ENCODE results near the gene IQCE. TPM values are rescaled to one million over a fixed set of nuclear protein-coding genes. Genes with fewer than 3 reads are reported as not detected.
"Not testable (repeated sequence)": the region's sequence is repeated elsewhere in the genome, so short reads cannot be mapped to it uniquely, and the experiment has no call there.

Gene IQCE
- total RNA-seq, 1 experiment from 2014 or later: 35.5 TPM

DNA sequence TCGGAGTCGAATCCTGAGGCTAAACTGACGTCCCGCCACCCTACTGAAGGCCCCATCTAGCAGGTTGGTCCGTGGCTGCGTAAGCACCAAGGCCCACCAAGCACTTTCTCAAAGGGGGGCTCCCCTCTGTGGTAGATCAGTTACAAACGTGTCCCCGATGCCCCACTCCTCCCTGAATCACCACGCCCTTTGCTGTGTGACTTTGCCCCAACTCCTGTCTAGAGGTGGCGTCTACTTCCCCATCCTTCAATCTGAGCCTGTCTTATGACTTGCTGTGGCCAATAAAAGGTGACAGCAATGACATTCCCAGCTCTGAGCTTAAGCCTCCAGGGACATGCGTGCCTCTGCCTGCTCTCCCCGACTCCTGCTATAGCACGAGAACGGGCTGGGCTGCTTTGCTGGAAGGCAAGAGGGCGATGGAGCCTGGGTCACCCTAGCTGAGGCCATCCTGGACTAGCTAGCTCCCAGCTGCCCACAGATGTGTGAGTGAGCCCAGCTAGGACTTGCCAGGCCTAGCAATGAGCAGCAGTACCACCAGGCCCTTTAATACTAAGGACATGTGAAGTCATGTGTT is 26.5 kb upstream of the IQCE start:
- DNase-seq (ENCODE audit: low spot score): not testable (repeated sequence)

DNA sequence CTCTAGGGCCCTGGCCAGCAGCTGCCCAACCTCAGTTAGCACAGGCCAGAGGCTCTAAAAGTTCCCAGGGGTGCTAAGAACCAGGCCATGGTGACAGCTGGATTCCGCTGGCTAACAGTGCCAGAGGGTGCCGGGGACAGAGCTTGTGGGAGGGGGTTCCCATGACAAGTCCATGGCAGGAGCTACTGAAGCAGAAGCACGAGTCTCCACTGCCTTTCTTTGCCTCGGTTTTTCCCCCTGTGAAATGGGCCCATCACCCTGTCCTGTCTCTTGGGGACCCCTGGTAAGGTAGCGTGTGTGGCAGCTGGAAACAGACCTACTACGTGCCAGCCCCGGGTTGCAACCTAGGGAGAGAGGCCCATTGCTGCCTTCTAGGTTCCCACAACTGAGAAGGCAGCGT is 26.0 kb upstream of the IQCE start:
- not testable (repeated sequence) for DNase-seq (ENCODE audit: low spot score)

DNA sequence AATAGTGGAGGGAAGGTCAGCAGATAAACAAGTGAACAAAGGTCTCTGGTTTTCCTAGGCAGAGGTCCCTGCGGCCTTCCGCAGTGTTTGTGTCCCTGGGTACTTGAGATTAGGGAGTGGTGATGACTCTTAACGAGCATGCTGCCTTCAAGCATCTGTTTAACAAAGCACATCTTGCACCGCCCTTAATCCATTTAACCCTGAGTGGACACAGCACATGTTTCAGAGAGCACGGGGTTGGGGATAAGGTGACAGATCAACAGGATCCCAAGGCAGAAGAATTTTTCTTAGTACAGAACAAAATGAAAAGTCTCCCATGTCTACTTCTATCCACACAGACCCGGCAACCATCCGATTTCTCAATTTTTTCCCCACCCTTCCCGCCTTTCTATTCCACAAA is 25.2 kb upstream of the IQCE start:
- not testable (repeated sequence) for DNase-seq (ENCODE audit: low spot score)

DNA sequence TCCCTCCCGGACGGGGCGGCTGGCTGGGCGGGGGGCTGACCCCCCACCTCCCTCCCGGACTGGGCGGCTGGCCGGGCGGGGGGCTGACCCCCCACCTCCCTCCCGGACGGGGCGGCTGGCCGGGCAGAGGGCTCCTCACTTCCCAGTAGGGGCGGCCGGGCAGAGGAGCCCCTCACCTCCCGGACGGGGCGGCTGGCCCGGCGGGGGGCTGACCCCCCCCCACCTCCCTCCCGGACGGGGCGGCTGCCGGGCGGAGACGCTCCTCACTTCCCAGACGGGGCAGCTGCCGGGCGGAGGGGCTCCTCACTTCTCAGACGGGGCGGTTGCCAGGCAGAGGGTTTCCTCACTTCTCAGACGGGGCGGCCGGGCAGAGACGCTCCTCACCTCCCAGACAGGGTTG is 24.6 kb upstream of the IQCE start:
- not testable (repeated sequence) for DNase-seq (ENCODE audit: low spot score)

DNA sequence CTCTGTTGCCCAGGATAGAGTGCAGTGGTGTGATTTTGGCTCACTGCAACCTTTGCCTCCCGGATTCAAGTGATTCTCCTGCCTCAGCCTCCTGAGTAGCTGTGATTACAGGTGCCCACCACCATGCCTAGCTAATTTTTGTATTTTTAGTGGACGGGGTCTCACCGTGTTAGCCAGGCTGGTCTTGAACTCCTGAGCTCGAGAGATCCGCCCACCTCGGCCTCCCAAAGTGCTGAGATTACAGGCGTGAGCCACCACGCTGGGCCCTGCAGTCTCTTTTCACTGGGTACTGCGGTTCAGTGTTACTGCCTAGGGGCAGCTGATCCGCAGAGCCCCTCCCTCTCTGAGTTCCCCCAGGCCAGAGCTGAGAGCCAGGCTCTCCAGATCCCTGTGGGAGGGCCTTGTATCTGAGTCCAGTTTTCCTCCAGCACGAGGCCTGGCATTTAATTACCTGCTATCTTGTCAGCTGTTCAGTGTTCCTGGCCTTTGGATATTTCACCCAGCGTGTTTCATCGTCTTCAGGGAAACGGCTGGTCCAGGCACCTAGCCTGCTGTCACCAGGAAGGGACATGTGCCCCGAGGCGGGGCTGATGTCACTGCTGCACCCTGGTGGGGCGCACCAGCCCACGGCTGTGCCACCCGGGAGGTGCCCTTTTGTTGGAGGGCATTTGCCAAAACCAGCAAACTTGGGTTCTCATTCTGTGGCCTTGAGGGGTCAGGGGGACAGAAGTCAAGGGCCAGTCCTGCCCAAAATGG is 22.7 kb upstream of the IQCE start:
- not testable (repeated sequence) for DNase-seq (ENCODE audit: low spot score)

DNA sequence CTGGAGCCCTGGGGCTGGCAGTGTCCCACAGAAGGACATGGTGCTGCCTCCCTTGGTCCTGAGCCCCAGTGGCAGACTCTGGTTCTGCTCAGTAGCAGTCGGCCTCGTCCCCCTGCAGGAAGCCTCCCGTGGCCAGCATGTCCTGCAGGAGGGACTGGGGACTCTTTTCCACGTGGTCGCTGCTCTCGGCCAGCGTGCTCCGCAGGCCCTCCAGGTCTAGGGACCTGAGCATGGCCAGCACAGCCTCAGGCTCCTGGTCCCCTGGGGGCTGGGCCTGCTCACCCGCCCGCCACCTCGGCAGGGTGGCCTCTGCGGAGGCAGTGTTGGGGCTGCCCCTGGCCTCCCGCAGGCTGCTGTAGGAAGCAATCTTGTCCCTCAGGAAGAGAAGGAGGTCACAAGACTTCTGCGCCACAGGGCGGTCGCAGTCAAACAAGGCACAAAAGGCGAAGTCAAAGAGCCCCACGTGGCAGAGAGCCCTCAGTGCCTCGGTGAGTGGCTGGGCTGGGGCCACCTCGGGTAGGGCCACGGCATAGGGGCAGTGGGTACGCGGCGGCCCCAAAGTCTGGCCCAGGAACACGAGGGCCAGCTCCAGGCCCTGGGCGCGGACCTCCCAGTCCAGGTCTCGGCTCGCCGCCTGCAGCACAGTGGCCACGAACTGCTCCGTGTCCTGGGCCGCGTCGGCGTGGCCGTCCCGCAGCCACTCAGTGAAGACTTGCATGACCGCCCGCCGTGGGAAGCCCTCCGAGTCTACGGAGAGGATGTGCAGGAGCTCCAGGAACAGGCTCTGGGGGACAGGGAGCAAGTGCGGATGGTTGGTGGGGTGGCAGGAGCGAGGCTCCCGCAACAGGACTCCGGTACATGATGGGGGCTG is 20.6 kb upstream of the IQCE start:
- DNase-seq (ENCODE audit: low spot score): no peak

DNA sequence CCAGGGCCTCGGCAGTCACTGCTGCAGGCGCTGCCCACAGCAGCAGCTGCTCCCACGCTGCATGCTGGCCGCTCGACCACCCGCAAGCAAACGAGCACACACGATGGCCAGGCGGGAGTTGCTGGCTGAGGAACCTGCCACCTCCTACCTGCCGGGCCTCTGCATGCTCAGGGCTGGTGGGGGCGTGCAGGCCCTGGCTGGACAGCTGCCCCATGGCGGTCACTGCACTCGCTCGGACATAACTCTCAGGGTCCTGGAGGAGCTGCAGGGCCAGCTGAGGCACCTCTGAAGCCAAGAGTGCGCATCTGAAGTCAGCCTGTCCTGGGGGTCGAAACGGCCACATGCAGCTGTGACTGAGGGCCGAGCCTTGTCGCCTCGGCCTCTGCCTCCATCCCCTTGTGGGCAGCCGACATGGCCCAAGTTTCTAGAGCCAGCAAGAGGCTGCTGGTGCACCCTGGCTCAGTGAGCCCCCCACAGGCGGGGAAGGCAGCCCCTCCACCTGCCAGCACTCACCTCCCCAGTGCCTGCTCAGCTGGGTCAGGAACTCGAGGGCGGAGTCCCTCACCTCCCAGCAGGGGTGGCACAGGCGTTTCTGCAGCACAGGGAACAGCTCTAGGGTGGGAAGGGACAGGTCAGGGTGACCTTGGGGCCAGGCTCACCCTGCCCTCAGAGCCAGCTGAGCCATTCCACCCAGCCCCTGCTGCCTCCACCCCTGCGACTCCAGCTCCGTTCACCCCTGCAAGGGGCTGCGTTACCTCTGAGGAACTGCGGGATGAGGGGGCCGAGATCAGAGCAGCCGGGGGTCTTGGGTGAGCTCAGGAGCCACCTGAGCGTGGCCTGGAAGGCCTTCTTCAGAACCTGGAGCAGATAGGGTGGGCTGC is 19.5 kb upstream of the IQCE start:
- DNase-seq (ENCODE audit: low spot score): no peak

DNA sequence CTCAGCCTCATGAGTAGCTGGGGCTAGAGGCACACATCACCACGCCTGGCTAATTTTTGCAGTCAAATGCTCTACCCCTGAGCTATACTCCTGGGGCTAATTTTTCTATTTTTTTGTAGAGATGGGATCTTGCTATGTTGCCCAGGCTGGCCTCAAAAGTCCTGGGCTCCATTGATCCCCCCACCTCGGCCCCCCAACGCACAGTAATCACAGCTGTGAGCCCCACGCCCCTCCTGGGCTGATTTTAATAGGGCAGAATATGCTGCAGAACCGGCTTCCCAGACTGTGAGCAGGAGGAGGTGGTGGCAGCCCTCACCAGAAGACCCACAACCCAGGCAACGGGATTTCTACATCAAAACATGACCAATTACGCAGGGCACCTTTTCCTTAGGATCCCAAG is 18.6 kb upstream of the IQCE start:
- no peak for DNase-seq (ENCODE audit: low spot score)

DNA sequence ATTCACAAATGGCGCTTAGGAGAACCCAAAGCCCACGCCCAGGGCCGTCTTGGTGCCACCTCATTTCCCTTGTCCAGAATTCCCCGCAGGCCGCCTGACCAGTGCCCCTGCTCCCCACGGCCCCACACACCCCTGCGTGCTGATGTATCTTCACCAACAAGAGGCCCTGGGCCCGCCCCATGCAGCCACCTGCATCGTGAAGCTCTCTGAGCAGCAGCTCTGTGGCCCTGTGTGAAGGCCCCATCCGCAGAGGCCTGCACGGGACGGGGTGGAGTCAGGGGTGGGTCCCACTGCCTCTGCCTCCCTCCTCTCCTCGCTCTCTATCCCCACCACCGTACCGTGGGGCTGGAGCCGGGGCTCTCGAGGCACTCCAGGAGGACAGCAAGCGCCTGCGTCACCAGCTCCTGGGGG is 18.1 kb upstream of the IQCE start:
- DNase-seq (ENCODE audit: low spot score): no peak

DNA sequence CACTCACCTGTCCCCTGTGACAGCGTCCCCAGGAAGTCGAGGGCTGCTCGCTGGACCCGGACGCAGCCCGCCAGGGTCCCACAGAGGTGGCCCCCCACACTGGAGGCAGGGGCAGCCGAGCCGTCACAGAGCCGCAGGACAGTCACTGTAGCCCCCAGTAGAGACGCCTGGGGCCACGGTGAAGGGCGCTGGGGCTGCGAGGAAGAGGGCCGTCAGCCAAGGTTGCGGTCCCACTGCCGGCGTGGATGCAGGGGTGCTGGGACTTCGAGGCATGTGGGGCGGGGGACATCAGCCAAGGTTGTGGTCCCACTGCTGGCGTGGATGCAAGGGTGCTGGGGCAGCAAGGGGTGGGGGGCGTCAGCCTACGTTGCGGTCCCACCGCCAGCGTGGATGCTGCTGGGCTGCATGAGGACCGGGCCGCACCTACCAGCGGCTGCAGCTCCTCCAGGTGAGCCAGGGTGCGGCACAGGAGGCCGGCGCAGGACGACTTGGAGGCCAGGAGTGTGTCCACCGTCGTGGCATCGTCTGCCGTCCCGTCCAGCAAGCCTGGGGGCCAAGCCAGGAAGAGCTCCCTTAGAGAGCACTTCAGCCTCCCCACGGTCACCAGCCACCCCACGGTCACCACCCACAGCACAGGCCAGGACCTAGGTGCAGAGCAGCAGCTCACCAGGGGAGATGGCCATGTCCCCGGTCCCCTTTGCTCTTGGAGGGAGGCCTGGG is 17.3 kb upstream of the IQCE start:
- DNase-seq (ENCODE audit: low spot score): no peak

DNA sequence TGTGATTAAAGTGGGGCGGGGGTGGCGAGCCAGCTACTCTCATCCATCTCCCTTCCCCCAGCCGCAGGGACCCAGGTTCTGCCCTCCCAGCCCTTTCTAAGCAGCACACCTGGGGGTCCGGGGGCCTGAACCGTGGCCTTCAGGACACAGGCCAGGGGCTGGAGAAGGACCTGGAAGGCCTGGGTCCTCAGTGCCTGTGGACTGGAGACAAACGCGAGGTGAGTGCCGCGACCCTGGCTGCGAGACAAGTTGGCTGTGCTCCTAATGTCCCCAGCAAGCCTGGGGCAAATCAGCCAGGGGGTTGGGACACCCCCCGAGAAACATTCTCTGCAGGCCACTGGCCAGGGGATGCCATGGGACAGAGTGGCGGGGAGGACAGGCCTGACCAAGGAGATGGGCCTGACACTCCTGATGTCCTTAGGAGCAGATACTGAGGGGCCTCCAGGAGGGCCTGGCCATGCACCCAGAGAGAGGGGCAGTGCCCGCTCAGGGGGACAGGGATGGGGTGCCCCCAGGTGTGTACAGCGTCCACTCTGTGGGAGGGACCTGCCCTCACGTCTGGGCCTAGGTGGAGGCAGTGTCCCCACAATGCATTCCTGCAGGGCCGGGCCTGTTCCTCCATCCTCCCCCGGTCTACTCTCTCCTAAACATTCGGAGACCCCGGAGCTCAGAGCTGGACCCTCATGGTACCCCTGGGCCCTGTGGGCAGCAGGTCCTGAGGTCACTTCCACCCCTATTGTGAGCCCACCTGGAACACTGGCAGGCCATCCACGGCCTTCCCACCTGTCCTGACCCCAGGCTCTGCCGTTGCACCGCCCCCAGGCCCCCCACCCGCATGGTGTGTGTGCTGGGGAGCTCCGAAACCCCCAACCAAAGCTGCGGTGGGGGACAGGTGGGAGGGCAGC is 16.5 kb upstream of the IQCE start:
- DNase-seq (ENCODE audit: low spot score): no peak

DNA sequence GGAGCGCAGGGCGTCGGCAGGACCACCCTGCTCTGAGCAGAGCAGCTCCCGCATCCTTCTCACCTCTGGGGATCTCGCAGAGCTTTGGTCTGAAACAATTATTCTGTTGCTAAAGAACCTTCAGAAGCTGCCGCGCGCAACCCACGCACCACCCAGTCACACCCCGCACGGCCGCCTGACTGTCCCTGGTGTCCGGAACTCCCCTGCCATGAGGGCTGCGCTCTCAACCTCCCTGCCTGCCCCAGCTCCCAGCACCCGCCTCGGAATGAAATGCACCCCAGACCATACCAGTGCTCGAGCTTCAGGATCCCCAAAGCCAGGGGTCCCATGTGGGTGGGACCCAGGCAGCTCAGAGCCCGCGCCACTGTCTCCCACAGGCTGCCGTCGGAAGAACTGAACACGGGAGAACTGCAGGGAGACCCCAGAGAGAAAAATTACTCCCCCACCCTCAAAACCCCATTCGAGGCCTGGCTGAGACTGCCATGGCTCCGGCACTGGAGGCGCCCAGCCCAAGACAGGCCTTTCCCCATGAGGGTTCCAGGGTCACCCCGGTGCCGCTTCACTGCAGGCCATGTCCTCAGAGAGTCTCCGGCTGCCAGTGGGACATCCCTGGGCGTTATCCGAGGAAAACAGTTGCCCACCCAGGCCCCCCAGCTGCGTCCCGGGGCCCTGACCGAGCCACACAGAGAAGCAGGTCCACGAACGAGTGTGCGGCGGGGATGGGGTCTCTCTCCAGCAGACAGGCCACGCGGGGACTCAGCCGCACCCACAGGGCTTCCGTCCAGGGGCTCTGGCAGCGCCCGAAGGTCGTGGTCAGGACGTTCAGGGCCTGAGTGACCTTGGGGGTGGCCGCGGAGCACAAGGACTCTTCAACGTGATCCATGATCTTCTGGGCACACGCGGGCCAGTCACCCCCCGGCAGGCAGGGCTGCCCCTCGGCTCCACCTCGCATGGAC is 15.6 kb upstream of the IQCE start:
- DNase-seq (ENCODE audit: low spot score): no peak

DNA sequence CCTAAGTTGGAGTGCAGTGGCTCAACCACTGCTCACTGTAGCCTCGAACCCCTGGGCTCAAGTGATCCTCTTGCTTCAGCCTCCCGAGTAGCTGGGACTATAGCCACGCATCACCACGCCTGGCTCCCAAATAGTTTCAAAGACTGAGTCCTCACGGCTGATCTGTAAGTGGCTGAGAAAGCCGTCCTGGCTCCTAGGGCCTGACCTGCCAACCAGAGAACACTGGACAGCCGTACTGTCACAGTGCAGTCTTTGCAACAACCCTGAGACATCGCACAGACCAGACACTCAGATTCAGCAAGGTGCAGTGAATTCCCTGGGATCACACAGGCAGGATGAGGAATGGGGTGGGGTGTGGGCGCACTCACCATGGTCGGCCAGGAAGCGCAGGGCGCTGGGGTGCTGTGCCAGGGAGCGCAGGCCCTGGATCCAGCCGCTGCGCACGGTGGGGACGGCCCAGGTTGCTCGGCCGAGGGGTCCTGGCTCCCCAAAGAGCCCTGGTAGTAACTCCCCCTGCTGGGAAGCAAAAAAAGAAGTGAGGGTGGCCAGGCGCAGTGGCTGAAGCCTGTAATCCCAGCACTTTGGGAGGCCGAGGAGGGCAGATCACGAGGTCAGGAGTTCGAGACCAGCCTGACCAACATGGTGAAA is 14.1 kb upstream of the IQCE start:
- no peak for DNase-seq (ENCODE audit: low spot score)

DNA sequence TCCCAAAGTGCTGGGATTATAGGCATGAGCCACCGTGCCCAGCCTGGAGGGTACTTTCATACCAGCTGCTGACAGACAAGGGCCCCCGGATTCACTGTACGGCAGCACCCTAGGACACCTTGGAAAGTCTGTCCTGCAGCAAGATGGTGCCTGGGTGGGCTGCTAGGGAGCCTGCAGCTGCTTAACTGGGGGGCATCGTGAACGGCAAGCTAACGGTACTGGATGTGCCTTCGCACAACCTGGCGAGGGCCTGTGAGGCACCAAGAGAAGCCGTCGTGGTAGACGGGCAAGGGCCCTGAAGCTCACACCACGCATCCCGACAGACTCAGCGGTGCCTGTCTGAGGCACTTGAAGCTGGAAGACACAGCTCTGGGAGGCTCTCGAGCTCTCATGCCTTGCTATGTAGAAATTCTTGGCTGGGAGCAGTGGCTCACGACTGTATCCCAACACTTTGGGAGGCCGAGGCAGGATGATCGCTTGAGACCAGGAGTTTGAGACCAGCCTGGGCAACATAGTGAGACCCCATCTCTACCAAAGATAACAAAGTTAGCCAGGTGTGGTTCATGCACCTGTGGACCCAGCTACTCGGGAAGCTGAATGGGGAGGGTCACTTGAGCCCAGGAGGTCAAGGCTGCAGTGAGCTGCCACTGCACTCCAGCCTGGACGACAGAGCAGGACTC is 12.9 kb upstream of the IQCE start:
- no peak for DNase-seq (ENCODE audit: low spot score)

DNA sequence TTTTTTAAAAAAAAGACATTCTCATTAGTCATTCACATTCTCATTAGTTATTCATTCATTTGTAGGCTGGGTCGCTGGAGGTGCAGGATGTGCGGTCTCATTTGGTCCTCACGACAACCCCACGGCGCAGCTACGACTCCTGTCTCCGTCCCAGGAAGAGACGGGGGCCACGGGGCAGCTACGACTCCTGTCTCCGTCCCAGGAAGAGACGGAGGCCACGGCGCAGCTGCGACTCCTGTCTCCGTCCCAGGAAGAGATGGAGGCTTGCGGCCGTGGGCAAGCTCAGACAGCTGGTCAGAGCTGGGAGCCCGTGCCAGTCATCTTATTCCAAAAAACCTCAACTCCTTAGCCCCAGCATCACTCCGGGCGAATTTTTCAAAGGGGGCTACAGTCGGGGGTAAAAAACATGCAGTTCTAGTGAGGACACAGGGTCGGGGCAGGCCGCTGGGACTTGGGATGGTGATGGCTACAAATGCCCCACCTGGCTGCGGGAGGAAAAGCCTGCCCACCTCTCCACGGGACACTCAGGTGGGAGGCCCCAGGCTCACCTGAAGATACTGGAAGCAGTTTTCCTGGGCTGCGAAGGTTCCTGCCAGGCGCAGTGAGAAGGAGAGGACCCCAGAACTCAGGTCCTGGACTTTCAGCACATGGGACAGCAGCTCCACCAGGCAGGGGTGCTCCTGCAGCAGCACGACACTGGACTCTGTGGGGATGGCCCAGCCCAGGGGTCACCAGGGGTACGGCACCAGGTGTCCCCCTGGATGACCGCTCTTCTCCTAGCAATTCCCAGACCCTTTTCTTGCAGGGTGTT is 11.8 kb upstream of the IQCE start:
- no peak for DNase-seq (ENCODE audit: low spot score)

DNA sequence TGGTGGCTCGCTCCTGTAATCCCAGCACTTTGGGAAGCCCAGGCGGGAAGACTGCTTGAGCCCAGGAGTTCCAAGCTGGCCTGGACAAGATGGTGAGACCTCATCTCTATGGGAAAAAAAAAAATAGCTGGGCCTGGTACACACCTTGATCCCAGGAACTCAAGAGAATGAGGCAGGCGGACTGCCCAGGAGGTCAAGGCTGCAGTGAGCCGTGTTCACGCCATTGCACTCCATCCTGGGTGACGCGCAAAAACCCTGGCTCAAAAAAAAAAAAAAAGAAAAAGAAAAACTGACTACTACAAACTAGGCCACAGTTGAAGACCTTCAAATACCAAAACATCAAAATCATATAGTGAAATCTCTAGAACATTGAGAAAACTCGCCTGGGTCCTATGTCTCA is 7.4 kb upstream of the IQCE start:
- no peak for DNase-seq (ENCODE audit: low spot score)

DNA sequence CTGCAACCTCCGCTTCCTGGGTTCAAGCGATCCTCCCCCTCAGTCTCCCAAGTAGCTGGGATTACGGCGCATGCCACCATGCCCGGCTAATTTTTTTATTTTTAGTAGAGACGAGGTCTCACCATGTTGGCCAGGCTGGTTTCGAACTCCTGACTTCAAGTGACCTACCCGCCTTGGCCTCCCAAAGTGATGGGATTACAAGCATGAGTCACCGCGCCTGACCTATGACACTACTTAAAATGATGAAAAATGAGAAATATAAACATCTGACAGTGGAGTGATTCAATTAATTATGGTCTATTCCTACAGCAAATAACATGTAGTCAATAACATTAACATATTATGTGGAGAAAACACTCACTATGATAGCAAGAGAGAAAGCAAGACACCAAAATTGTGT is 5.7 kb upstream of the IQCE start:
- DNase-seq (ENCODE audit: low spot score): no peak
